Peyer's patch (tissue), 4 donors: ENCODE data around the gene PLCH1. TPM values are rescaled to one million over a fixed set of nuclear protein-coding genes. Genes with fewer than 3 reads are reported as not detected.

Source experiments
- small RNA-seq, 2 donors: library from RNA; depleted of rRNA; stranded (forward); fragments of <200 nt; gene quantifications; one replicate each; pipeline ENCODE3, GENCODE V24; 2016
- total RNA-seq, 4 donors: library from RNA; depleted of rRNA; stranded (reverse); fragments of >200 nt; gene quantifications; one replicate each; pipeline ENCODE4 v1.1.0, GENCODE V29; 2016

Gene PLCH1
- total RNA-seq, 4 donors from 2014 or later, result 8.3 to 19.1 (median 12.7) TPM

Small RNA genes within 50 kb of the gene (small RNA-seq; reads per million reads assigned to genes)
- gene AC108729.3, result 0 reads per million in 2 donors
- gene RN7SL715P, result 0 reads per million in 2 donors

Other genes with a start within 250 kb of the PLCH1 start
- 1 to 10 TPM in 3 of 4 donors, not detected in 1; 1.9 to 5.8 (median 3.9) TPM for gene C3orf33, start 61.2 kb upstream of the PLCH1 start, total RNA-seq
- gene SLC33A1, start 109.4 kb upstream of the PLCH1 start, total RNA-seq, result 10 to 100 TPM; 12.4 to 44.7 (median 30.3) TPM
- 10 to 100 TPM; 12.9 to 72.6 (median 22.2) TPM for gene GMPS, start 125.6 kb upstream of the PLCH1 start, total RNA-seq